Lower lobe of right lung (tissue), 2 donors: ENCODE measurements around the gene CDH26. TPM values are rescaled to one million over a fixed set of nuclear protein-coding genes. Genes with fewer than 3 reads are reported as not detected.
A peak's percentile ranks its signal among the peaks of the same experiment; 100 is the strongest.
"Not testable (repeated sequence)": the region's sequence is repeated elsewhere in the genome, so short reads cannot be mapped to it uniquely, and the experiment has no call there.

ENCODE experiments used
- ATAC-seq, 2 donors: fragments of 200-7000 bp; cut with Tn5 transposase; one replicate each; pipeline ENCODE4 v1.9.1; 2020 to 2022; ENCODE audit warnings: mild to moderate bottlenecking in 2 of 2, moderate library complexity in 2 of 2
- DNase-seq: peaks from one replicate; pipeline ENCODE4 v3.0.0-alpha.2; 2020
- H3K27ac ChIP-seq: fragments of 200-600 bp; one replicate; pipeline ENCODE4 v1.8.0; 2022
- H3K27me3 ChIP-seq: fragments of 200-600 bp; one replicate; pipeline ENCODE4 v1.8.0; 2022; ENCODE audit warnings: low read depth
- H3K36me3 ChIP-seq: fragments of 200-600 bp; one replicate; pipeline ENCODE4 v1.8.0; 2022; ENCODE audit warnings: mild to moderate bottlenecking
- H3K4me1 ChIP-seq: fragments of 200-600 bp; one replicate; pipeline ENCODE4 v1.8.0; 2022
- H3K4me3 ChIP-seq: fragments of 200-600 bp; one replicate; pipeline ENCODE4 v1.8.0; 2022; ENCODE audit warnings: mild to moderate bottlenecking
- H3K9me3 ChIP-seq: fragments of 200-600 bp; one replicate; pipeline ENCODE4 v1.8.0; 2022
- intact Hi-C: fragments of 100-400 bp; cut with DNase I; formaldehyde crosslinking; loops from one replicate; pipeline ENCODE4 v1.11.0; 2022
- total RNA-seq: library from RNA; stranded (reverse); fragmentation: NEBNext Ultra II Directional; extraction: Animal tissue kit (Norgen Biotek cat#: 25700); gene quantifications from one replicate; pipeline ENCODE4 v1.2.1, GENCODE V29; 2021
- TF ChIP-seq, protein P1 (sequence below): fragments of 200-600 bp; IDR thresholded peaks from one replicate; pipeline ENCODE4 v1.8.0; 2022; ENCODE audit warnings: antibody characterized with exemption, mild to moderate bottlenecking
- donor health status: DM: no; HTN: yes; CAD: no; lungs with severe emphysema.

The CDH26 gene
- total RNA-seq, 1 donor from 2014 or later, result 8.4 TPM

DNA sequence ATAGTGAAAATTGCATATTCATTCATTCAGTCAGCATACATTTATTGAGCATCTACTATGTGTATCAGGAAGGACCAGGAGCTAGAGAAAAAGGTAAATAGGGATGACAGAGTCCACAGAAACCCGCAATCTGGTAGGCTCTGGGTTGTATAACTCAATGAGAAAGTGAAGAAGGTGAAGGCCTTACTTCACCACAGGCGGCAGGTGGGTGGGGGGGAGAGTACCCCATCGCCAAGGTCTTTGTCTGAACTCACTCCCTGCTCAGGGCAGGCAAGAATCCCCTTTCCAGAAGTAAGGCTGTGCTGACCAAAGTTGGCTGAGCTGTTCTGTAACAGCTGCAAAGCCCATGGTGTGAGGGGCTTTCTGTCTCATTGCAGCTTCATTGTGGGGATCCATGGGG lies 81.3 kb downstream of the CDH26 start:
- DNase-seq, result no peak
- TF ChIP-seq, protein P1, sequence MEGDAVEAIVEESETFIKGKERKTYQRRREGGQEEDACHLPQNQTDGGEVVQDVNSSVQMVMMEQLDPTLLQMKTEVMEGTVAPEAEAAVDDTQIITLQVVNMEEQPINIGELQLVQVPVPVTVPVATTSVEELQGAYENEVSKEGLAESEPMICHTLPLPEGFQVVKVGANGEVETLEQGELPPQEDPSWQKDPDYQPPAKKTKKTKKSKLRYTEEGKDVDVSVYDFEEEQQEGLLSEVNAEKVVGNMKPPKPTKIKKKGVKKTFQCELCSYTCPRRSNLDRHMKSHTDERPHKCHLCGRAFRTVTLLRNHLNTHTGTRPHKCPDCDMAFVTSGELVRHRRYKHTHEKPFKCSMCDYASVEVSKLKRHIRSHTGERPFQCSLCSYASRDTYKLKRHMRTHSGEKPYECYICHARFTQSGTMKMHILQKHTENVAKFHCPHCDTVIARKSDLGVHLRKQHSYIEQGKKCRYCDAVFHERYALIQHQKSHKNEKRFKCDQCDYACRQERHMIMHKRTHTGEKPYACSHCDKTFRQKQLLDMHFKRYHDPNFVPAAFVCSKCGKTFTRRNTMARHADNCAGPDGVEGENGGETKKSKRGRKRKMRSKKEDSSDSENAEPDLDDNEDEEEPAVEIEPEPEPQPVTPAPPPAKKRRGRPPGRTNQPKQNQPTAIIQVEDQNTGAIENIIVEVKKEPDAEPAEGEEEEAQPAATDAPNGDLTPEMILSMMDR, result no peak
- Histone ChIP-seq H3K36me3 (no peaks in the 10 kb centered on the region), H3K27me3 (no peaks in the 10 kb centered on the region), H3K27ac (no peak overlapping the region), H3K9me3 (no peaks in the 10 kb centered on the region), H3K4me3 (no peak overlapping the region), H3K4me1 (no peaks in the 10 kb centered on the region)
- no peak for ATAC-seq
- intact Hi-C loops, result no loop called here

DNA sequence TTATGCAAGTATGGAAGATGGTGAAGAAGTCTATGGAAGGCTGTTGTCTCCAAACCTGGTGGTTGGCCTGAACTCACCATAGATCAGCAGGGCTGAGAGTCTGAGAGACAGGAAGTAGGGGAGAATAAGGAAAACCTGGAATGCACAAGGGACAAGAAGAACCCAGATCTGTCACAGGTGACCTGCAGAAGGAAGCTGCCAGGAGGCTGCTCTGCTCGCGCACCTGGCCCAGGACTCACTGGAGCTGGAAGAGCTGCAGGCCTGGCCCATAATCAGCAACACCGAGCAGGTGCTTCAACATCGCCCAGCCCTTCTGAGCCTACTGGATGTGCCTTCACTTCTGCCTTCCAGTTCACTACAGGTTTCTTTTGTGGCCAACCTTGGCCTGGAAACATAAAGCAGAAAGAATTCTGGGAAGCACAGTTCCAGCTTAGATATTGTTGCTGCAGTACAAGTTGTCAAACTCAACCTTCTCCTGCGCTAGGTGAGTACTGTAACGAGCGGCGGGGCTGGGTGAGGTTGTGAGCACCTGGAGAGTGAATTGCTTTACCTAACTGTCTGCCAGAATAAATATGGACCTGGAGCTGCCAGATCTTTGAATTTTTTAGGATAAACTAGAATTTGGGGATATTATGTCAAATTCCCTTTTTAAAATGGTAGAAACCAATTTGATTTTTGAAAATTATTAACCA lies 82.4 kb downstream of the CDH26 start:
- ATAC-seq, result no peak
- Histone ChIP-seq H3K36me3 (no peaks in the 10 kb centered on the region), H3K27ac (no peak overlapping the region), H3K4me3 (no peak overlapping the region), H3K27me3 (no peaks in the 10 kb centered on the region), H3K4me1 (no peaks in the 10 kb centered on the region), H3K9me3 (no peaks in the 10 kb centered on the region)
- intact Hi-C loops, result no loop called here
- no peak for DNase-seq
- TF ChIP-seq, protein P1, result no peak

DNA sequence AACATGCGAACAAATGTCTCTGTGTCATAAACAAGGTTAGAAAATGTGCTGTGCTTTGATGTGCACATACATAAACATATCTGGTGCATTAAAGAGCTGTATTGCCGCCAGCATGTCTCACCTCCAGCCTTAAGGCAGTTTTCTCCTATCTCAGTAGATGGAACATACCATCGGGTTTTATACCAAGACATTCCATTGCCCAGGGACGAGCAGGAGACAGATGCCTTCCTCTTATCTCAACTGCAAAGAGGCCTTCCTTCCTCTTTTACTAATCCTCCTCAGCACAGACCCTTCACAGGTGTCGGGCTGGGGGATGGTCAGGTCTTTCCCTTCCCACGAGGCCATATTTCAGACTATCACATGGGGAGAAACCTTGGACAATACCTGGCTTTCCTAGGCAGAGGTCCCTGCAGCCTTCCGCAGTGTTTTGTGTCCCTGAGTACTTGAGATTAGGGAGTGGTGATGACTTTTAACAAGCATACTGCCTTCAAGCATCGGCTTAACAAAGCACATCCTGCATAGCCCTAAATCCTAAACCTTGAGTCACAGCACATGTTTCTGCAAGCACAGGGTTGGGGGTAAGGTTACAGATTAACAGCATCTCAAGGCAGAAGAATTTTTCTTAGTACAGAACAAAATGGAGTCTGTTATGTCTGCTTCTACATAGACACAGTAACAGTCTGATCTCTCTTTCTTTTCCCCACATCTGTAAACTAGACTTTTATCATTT lies 83.4 kb downstream of the CDH26 start:
- intact Hi-C loops, H3K4me3 ChIP-seq, H3K27me3 ChIP-seq, DNase-seq, H3K9me3 ChIP-seq, H3K36me3 ChIP-seq, H3K4me1 ChIP-seq, ATAC-seq: not testable (repeated sequence)
- H3K27ac ChIP-seq, result peak overlapping the region; percentile 13

DNA sequence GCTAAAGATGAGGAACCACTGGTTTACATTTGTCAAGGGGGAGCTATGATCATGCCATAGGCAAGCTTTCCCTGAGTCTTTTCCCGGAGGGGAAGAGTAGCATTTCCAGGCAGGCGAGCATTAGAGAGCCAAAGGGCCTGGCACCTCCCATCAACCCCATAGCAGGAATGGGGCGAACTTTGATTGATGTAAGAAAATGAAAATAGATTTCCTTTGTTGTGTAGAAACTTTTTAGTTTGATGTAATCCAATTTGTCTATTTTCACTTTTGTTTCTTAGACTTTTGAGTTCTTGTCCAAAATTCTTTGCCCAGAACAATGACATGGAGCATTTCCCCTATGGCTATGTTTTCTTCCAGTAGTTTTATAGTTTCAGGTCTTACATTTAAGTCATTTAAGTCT lies 85.2 kb downstream of the CDH26 start:
- Histone ChIP-seq H3K36me3 (no peaks in the 10 kb centered on the region), H3K27ac (no peak overlapping the region), H3K4me3 (no peak overlapping the region), H3K27me3 (no peaks in the 10 kb centered on the region), H3K9me3 (no peaks in the 10 kb centered on the region), H3K4me1 (no peaks in the 10 kb centered on the region)
- intact Hi-C loops, result no loop called here
- DNase-seq (no peak), ATAC-seq (no peak)
- TF ChIP-seq, protein P1, result no peak

DNA sequence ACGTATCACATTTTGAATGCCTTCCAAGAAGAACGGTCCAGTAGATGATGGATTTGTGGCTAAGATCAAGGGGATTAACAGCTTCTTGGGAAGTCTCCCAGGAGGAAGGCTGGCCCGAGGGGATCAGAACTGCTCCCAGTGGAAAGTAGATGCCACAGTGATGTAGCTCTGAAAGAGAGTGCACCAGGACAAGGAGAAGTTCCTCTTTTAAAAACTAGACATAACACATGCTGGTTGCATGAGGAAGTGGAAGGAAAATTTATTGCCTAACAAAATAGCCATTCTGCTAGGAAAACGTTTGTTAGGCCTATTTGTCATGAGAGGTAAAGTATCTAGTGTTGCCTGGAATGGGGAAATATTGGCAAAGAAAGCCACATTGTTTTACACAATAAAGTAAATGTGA lies 87.8 kb downstream of the CDH26 start:
- peak; percentile 48 to 62 for ATAC-seq
- Histone ChIP-seq H3K4me1 (no peaks in the 10 kb centered on the region), H3K27ac (peak overlapping the region; percentile 57), H3K9me3 (no peaks in the 10 kb centered on the region), H3K4me3 (no peak overlapping the region), H3K27me3 (peaks cover 3% of the 10 kb centered on the region), H3K36me3 (no peaks in the 10 kb centered on the region)
- DNase-seq, result no peak
- intact Hi-C loops, result no loop called here
- TF ChIP-seq, protein P1, result no peak

DNA sequence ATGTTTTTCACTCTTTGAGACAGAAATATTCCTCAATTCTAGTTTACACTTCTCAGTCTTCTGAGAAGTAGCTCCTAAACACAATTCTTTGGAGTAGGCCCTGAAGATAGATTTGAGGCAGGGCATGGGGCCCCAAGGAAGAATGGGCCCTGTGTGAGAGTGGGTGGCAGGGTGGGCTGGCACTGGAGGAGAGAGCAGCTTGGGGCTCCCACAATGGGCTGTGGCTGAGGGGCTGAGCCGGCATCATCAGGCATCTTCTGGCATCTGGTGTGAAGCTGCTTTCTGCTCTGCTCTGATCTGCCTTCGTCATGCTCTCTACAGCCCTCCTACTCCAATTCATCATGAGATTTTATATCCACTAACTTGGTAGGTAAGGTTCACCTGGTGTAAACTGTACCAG lies 88.2 kb downstream of the CDH26 start:
- Histone ChIP-seq H3K27ac (peak overlapping the region; percentile 57), H3K36me3 (no peaks in the 10 kb centered on the region), H3K27me3 (peaks cover 3% of the 10 kb centered on the region), H3K9me3 (no peaks in the 10 kb centered on the region), H3K4me3 (no peak overlapping the region), H3K4me1 (no peaks in the 10 kb centered on the region)
- ATAC-seq (peak in 1 of 2 donors; percentile 18), DNase-seq (no peak)
- intact Hi-C loops, result no loop called here
- TF ChIP-seq, protein P1, result no peak
